NCI-H2081 (cell line): Measurements from ENCODE around the gene VIT.

ENCODE experiments used
- DNase-seq, 2 experiments: peaks; one replicate each; lab custom pipeline; 2025; lab: John Stamatoyannopoulos, UW

VIT gene

GRCh38 chr2:36770542-36771287 is 74.2 kb downstream of the VIT start:
- DNase-seq, result peak in 1 of 2 experiments; percentile 32

- DNase-seq, result no peak
Measured at GRCh38 chr2:36771671-36772070, 75.2 kb downstream of the VIT start.

DNA sequence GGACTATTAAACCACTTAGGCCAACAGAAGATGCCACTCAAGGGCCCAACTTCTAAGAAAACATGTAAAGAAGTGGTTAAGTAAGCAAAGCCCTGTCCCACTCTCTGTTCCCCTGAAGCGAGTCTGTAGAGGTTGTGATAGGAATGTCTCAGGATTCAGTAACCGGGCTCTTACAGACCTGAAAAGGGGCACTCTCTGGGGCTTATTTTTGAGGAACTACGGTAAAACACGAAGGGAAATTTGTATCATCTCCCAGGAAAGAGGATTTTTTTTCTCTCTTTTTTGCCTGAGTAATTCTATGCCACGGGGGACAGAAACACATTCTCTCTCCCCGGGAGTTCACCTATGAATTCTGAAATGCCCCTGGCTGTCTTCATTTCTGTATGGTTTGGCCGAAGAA is 77.4 kb downstream of the VIT start:
- no peak for DNase-seq

DNA sequence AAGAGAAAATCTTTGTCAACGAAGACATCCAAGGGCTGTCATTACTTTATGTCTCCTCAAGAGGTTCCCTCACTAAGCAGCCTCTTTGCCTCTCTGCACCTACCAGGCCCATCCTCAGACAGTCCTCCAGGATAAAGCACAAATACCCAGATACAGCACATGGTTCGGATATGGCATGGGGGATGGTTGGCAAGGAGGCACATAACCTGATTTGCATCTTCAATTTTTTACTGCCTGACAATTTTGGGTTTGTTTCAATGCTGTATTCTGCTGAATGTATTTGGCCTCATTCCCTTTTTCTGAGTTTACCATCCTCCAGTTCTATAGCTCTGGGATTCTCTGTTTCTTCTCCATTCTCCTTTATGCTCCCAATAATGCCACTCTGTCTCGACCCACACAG is 78.8 kb downstream of the VIT start:
- DNase-seq, result no peak

- DNase-seq, result no peak
Measured at GRCh38 chr2:36775806-36776205, 79.3 kb downstream of the VIT start.

GRCh38 chr2:36777272-36777671 is 80.8 kb downstream of the VIT start:
- no peak for DNase-seq

- DNase-seq, result no peak
Measured at GRCh38 chr2:36777788-36778187, 81.3 kb downstream of the VIT start.

GRCh38 chr2:36779462-36779861 is 83.0 kb downstream of the VIT start:
- DNase-seq, result no peak

DNA sequence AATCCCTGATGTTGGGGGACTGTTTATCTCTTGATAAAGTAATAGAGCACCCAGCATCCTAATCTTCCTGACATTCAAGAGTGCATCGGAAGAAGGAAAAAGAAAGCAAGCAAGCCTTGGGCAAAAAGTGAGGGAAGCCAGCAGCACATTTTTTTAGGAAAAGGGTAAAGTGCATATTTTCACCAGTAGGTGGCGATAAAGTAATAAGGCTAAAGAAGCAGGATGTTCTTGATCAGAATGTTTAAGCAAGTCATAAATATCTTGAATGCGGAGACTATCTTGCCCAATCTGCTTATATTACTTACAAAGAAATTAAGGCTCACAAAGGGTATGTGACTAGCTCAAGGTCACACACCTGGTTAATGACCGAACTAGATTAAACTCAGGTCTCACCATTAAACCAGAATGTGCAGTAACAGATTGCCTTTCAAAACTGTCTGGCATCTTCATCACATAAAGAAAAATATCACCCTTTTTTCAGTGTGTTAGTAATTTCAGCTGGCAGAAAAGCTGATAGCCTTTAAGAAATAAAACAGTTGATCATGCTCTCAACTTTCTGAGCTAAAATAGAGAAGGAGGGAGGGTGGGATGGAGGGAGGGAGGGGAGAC is 83.8 kb downstream of the VIT start:
- peak; percentile 42 to 56 for DNase-seq

GRCh38 chr2:36781907-36782720 is 85.6 kb downstream of the VIT start:
- no peak for DNase-seq

DNA sequence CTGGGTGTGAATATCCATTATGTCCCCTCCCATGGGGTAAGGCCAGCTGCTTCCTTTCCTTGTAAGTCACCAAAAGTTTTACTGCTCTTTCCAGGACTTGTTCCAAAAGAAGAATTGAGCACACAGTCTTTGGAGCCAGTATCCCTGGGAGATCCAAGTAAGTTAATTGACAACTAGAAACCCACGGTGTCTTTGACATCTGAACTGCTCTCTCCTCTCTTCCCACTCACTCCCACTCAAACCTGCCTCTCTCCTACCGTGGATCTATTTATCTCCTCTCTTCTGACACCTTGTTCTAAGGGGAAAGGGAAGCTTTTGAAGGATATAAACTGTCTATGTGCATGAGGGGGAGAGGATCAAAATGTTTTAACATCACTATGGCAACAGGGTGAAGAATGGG is 86.7 kb downstream of the VIT start:
- no peak for DNase-seq

DNA sequence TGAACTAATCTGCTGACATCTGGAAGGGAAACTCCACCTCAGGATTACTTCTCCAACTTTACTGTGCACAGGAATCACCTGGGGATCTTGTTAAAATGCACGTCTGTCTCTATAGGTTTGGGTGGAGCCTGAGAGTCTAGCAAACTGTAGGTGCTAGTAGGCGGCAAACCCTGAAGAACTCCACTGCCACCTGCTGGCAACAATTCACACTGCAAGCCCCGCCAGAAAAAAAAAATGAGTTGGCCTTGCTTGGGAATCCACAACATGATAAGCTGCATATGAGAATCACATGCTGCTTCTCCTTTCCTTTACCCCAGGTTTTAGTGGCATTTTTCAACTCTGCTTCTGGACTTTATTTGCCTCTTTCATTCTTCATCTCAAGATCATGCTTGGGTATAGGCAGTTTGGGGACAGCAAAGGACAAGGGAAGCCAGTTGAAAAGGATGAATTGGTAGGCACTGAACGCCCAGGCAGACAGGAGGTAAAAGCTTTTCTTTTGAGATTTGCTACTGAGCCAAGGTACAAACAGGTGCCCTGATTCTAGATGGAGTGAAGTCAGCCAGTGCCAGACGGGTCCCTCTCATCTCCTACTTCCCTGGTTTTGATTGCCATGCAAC is 88.8 kb downstream of the VIT start:
- peak; percentile 44 to 66 for DNase-seq

- no peak for DNase-seq
Measured at GRCh38 chr2:36789181-36789804, 92.8 kb downstream of the VIT start.

- DNase-seq, result no peak
Measured at GRCh38 chr2:36792951-36793350, 96.4 kb downstream of the VIT start.

GRCh38 chr2:36797324-36798070 is 101.0 kb downstream of the VIT start:
- no peak for DNase-seq

DNA sequence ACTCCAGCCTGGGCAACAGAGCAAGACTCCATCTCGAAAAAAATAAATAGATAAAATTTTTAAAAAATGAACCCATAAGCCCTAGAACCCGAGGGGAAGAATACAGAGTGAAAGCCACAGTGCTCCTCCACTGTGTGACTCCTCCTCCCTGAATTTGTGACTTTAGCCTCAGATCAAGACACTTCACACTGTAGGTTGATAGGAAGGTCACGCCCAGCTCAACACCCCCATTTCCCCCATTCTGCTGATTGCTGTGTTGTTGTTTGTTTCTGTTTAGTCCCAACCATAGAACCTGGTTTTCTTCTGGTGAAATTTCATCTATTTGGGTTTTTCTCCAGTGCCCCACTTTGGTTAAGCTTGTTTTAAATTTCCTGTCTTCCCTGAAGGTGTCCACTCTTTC is 102.2 kb downstream of the VIT start:
- DNase-seq, result no peak

DNA sequence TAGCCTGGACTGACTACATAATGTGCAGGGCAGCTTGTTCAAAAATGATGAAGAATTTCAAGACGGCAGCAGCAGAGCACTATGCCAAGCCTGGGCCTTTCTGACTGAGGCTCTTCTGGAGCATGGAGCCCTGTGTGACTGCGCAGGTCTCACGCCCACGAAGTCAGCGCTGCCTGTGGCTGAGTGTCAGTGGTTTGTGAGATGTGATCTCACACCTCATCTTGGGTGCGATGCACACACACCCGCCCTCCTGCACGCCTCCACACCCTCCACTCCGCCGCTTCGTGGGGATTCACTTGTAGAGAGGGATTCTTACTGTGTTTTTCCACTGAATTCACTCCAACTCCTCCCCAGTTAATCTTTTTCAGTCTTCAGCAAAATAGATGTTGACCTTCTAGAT is 103.9 kb downstream of the VIT start:
- no peak for DNase-seq

DNA sequence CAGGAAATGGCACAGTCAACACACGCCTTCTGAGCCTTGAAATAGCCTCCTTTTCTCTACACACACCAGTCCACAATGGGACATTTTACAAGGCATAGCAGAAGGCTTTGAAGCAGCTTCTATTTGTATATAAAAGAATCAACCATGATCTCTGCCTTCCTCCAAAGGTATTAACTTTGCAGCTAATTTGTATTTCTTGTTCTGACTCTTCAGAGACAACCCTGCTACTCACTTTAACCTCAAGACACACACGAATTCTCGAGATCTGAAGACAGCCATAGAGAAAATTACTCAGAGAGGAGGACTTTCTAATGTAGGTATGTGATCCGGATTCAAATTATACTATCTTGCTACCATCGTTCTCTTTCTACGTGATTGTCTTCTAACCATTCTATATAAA is 104.6 kb downstream of the VIT start:
- no peak for DNase-seq

DNA sequence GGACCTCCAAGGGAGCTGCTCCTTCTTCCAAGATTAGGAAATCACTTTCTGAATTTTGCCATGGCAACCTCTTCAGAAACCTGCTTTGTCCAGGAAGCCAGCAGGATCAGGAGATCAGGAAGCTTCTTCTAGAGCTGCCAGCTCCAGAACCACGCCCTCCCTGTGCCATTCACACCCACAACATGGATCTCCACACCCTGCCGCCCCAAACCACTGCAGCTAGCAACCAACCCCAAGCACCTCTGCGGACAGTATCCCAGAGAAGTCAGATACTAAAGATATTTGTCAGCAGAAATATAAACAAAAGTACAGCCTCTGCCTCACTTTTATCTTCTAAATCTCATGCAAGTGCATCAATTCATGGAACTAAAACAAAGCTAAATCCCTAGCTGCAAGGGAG is 106.4 kb downstream of the VIT start:
- DNase-seq, result no peak

- DNase-seq, result no peak
Measured at GRCh38 chr2:36805635-36806224, 109.2 kb downstream of the VIT start.
